ENCODE measurements around the gene PLCXD3. TPM values are rescaled to one million over a fixed set of nuclear protein-coding genes. Genes with fewer than 3 reads are reported as not detected.

PLCXD3 gene
- total RNA-seq, 2 donors from 2014 or later, result 1.1 to 3.5 TPM

DNA sequence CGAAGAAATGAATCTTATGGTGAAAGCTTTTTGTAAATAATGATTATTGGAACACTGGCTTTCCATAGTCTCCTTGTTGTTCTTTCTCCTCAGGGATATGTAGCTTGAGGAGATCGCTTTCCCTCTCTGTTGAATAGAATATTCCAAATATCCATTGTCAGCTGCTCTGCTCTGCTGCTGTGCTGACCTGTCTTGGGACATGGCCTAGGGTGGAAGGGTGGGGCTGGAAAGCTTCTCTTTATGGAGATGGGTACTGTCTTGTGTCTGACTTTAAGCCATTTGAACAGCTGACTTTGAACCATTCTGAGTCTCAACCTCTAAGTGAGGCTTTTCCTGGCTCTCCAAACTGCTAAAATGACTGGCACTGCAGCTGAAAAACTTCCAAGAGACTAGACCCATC, 135.8 kb downstream of the PLCXD3 start:
- no peaks in the 10 kb centered on the region for H3K9me3 ChIP-seq
- intact Hi-C loops (cut with DNase I), result no loop called here
- no peak for TF ChIP-seq POLR2AphosphoS5 (IDR thresholded peaks at IDR 0.05)
- no peak for TF ChIP-seq POLR2A (IDR thresholded peaks at IDR 0.05)
- TF ChIP-seq, protein P1, sequence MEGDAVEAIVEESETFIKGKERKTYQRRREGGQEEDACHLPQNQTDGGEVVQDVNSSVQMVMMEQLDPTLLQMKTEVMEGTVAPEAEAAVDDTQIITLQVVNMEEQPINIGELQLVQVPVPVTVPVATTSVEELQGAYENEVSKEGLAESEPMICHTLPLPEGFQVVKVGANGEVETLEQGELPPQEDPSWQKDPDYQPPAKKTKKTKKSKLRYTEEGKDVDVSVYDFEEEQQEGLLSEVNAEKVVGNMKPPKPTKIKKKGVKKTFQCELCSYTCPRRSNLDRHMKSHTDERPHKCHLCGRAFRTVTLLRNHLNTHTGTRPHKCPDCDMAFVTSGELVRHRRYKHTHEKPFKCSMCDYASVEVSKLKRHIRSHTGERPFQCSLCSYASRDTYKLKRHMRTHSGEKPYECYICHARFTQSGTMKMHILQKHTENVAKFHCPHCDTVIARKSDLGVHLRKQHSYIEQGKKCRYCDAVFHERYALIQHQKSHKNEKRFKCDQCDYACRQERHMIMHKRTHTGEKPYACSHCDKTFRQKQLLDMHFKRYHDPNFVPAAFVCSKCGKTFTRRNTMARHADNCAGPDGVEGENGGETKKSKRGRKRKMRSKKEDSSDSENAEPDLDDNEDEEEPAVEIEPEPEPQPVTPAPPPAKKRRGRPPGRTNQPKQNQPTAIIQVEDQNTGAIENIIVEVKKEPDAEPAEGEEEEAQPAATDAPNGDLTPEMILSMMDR (IDR thresholded peaks at IDR 0.05), result no peak
- no peaks in the 10 kb centered on the region for H3K27me3 ChIP-seq (replicated peaks; ENCODE audit: insufficient read depth)
- H3K27ac ChIP-seq, result no peak overlapping the region
- H3K4me1 ChIP-seq (replicated peaks), result no peaks in the 10 kb centered on the region
- no peaks in the 10 kb centered on the region for H3K36me3 ChIP-seq
- WGBS, result 91% methylated on average over 2 of the region's 2 CpGs
- H3K4me3 ChIP-seq, result no peak overlapping the region
- DNase-seq (ENCODE audit: low spot score), result no peak

DNA sequence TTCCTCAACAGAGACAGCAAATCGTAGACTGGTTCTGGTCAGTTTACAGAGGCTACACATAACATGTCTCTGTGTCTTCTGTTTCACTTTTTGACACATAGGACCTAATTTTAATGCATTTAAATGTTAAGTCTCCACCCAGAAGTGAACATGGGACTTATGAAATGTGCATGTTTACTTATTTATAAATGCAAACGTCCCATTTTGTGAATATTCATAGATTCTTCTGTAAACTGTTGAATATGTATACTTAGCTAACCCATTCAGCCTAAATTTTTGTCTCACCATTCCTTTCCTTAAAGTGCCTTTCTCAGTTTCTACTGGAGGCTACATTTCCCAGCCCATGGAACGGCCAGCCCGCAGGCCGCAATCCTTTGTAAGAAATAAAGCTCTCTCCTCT, 137.2 kb downstream of the PLCXD3 start:
- no peaks in the 10 kb centered on the region for H3K9me3 ChIP-seq
- no peak overlapping the region for H3K4me3 ChIP-seq
- WGBS, result 94% methylated on average over 5 of the region's 5 CpGs
- H3K27ac ChIP-seq, result no peak overlapping the region
- no peaks in the 10 kb centered on the region for H3K4me1 ChIP-seq (replicated peaks)
- H3K27me3 ChIP-seq (replicated peaks; ENCODE audit: insufficient read depth), result no peaks in the 10 kb centered on the region
- no peak for TF ChIP-seq POLR2AphosphoS5 (IDR thresholded peaks at IDR 0.05)
- TF ChIP-seq, protein P1 (IDR thresholded peaks at IDR 0.05), result no peak
- TF ChIP-seq POLR2A (IDR thresholded peaks at IDR 0.05), result no peak
- DNase-seq (ENCODE audit: low spot score), result no peak
- intact Hi-C loops (cut with DNase I), result no loop called here
- no peaks in the 10 kb centered on the region for H3K36me3 ChIP-seq

DNA sequence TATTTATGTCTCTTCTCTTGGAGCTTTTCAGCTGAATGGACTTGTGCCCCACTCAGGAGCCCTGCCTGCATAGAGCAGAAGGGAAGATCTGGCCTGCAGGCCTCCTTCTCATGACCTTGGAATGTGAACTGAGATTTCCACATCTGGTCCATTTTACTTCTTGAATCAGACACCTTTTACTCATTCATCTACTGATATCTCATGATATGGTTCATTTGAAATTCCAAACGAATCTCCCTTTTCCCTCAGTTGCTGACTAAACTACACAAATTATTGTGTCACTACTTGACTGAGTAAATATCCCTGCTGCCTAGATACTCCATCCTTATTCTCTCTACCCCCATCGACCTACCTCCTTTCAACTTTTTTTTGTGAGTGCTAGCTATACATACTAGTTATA, 138.7 kb downstream of the PLCXD3 start:
- no peaks in the 10 kb centered on the region for H3K27me3 ChIP-seq (replicated peaks; ENCODE audit: insufficient read depth)
- 43% methylated on average over 2 of the region's 2 CpGs for WGBS
- DNase-seq (ENCODE audit: low spot score), result no peak
- no peak overlapping the region for H3K4me3 ChIP-seq
- TF ChIP-seq, protein P1 (IDR thresholded peaks at IDR 0.05), result no peak
- no peak for TF ChIP-seq POLR2A (IDR thresholded peaks at IDR 0.05)
- TF ChIP-seq POLR2AphosphoS5 (IDR thresholded peaks at IDR 0.05), result no peak
- no peaks in the 10 kb centered on the region for H3K36me3 ChIP-seq
- H3K4me1 ChIP-seq (replicated peaks), result no peaks in the 10 kb centered on the region
- intact Hi-C loops (cut with DNase I), result no loop called here
- no peak overlapping the region for H3K27ac ChIP-seq
- H3K9me3 ChIP-seq, result no peaks in the 10 kb centered on the region

DNA sequence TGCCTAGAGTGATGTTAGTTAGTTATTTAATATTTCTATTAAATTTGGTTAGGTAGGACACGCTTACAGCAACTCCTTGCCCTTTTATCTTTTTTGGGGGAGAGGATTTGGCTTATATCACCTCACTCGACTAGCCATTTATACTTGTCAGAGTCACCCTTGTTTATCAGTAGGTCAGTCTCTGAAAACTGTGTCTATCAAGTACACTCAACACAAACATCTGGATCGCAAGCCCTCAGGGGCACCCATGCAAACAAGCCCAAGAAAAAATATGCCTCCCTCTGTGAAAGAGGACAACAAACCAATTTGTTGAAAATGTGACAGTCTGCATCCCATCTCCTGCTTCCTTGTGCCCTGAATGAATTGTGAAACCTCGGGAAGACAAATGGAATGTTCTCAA, 139.9 kb downstream of the PLCXD3 start:
- no peaks in the 10 kb centered on the region for H3K4me1 ChIP-seq (replicated peaks)
- TF ChIP-seq POLR2A (IDR thresholded peaks at IDR 0.05) (no peak), POLR2AphosphoS5 (IDR thresholded peaks at IDR 0.05) (no peak)
- TF ChIP-seq, protein P1 (IDR thresholded peaks at IDR 0.05), result no peak
- no peak for DNase-seq (ENCODE audit: low spot score)
- no peaks in the 10 kb centered on the region for H3K9me3 ChIP-seq
- no peak overlapping the region for H3K4me3 ChIP-seq
- no peaks in the 10 kb centered on the region for H3K36me3 ChIP-seq
- no peak overlapping the region for H3K27ac ChIP-seq
- 73% methylated on average over 4 of the region's 4 CpGs for WGBS
- intact Hi-C loops (cut with DNase I), result no loop called here
- H3K27me3 ChIP-seq (replicated peaks; ENCODE audit: insufficient read depth), result no peaks in the 10 kb centered on the region

DNA sequence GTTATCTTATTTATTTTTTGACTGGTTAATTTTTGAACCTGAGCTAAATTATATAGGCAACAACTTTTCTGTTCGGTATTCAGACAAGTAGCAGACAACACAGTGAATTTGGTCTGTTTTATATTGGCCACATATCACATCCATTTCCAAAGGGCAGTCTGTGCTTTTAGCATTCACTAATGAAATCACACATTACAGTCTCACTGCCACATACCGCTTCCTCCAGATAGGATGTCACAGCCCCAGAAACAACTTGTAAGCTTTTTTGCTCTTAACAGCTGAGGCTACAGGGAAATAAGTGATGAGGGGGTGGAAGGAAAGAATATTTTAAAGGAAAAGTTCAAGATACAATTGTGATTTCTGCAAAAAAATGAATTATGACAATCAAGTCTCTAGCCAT, 140.6 kb downstream of the PLCXD3 start:
- no peaks in the 10 kb centered on the region for H3K36me3 ChIP-seq
- no peak overlapping the region for H3K4me3 ChIP-seq
- H3K9me3 ChIP-seq, result no peaks in the 10 kb centered on the region
- TF ChIP-seq, protein P1 (IDR thresholded peaks at IDR 0.05), result no peak
- TF ChIP-seq POLR2AphosphoS5 (IDR thresholded peaks at IDR 0.05) (no peak), POLR2A (IDR thresholded peaks at IDR 0.05) (no peak)
- H3K4me1 ChIP-seq (replicated peaks), result no peaks in the 10 kb centered on the region
- H3K27ac ChIP-seq, result no peak overlapping the region
- intact Hi-C loops (cut with DNase I), result no loop called here
- no peaks in the 10 kb centered on the region for H3K27me3 ChIP-seq (replicated peaks; ENCODE audit: insufficient read depth)
- WGBS, result 83% methylated on average over 2 of the region's 2 CpGs
- DNase-seq (ENCODE audit: low spot score), result no peak

All from prostate gland (tissue), 2 donors.